OCI-LY1 (cell line): ENCODE data around the gene CIAO3.

Experiments
- H2AFZ ChIP-seq: fragments of 200-600 bp; sonication (generic), shearing (Covaris generic); 2 replicates; pipeline ENCODE4 v1.6.0; 2014; ENCODE audit warnings: antibody characterized with exemption, mild to moderate bottlenecking, low read length
- H3F3A ChIP-seq: fragments of 200-600 bp; sonication (generic), shearing (Covaris generic); 2 replicates; pipeline ENCODE4 v1.6.0; 2014; ENCODE audit warnings: mild to moderate bottlenecking, antibody characterized with exemption, low read length, moderate library complexity; ENCODE audit not compliant: insufficient read depth
- H3K27ac ChIP-seq: fragments of 200-600 bp; sonication (generic); 2 replicates; pipeline ENCODE4 v1.5.1; 2014; ENCODE audit warnings: low read length, mixed run types, mild to moderate bottlenecking, low read depth; ENCODE audit not compliant: poor library complexity, severe bottlenecking
- H3K27me3 ChIP-seq: fragments of 200-600 bp; sonication (generic); 2 replicates; pipeline ENCODE4 v1.6.0; 2014; ENCODE audit warnings: antibody characterized with exemption, mild to moderate bottlenecking, low read length, moderate library complexity; ENCODE audit not compliant: insufficient read depth
- H3K36me3 ChIP-seq: fragments of 200-600 bp; sonication (generic); 2 replicates; pipeline ENCODE4 v1.6.1; 2014; ENCODE audit warnings: mild to moderate bottlenecking, antibody characterized with exemption, low read length, moderate library complexity, mixed read lengths; ENCODE audit not compliant: insufficient read depth
- H3K4me1 ChIP-seq: fragments of 200-600 bp; sonication (generic); 2 replicates; pipeline ENCODE4 v1.5.1; 2014; ENCODE audit warnings: mild to moderate bottlenecking, low read length, moderate library complexity; ENCODE audit not compliant: insufficient read depth, severe bottlenecking
- H3K4me2 ChIP-seq: fragments of 200-600 bp; sonication (generic), shearing (Covaris generic); 2 replicates; pipeline ENCODE4 v1.6.1; 2014; ENCODE audit warnings: low read length
- H3K4me3 ChIP-seq: fragments of 200-600 bp; sonication (generic); 2 replicates; pipeline ENCODE4 v1.5.1; 2014; ENCODE audit warnings: low read length, low read depth, mild to moderate bottlenecking, mixed read lengths; ENCODE audit not compliant: poor library complexity, severe bottlenecking
- H3K79me2 ChIP-seq: fragments of 200-600 bp; shearing (Covaris generic); 2 replicates; pipeline ENCODE4 v1.6.1; 2016; ENCODE audit warnings: mixed run types, low read length, mixed read lengths; ENCODE audit not compliant: insufficient read depth
- H3K9ac ChIP-seq: fragments of 200-600 bp; sonication (generic), shearing (Covaris generic); 2 replicates; pipeline ENCODE4 v1.6.1; 2014; ENCODE audit warnings: mild to moderate bottlenecking, low read length, mixed read lengths
- H3K9me2 ChIP-seq: fragments of 200-600 bp; sonication (generic), shearing (Covaris generic); 2 replicates; pipeline ENCODE4 v1.6.1; 2014; ENCODE audit warnings: low read depth, mild to moderate bottlenecking, low read length, mixed read lengths
- H3K9me3 ChIP-seq: fragments of 200-600 bp; shearing (Covaris generic); 2 replicates; pipeline ENCODE4 v1.6.1; 2014; ENCODE audit warnings: low read length, mixed read lengths
- H4K20me1 ChIP-seq: fragments of 200-600 bp; sonication (generic), shearing (Covaris generic); 2 replicates; pipeline ENCODE4 v1.6.0; 2016; ENCODE audit warnings: mild to moderate bottlenecking, low read length; ENCODE audit not compliant: insufficient read depth
- EZH2 ChIP-seq: fragments of 200-600 bp; sonication (generic), shearing (Covaris generic); IDR thresholded peaks from 2 replicates; pipeline ENCODE4 v1.8.0; 2017; ENCODE audit warnings: borderline replicate concordance, mixed run types, mild to moderate bottlenecking, antibody characterized with exemption, low read length, moderate library complexity, mixed read lengths
- TF ChIP-seq, protein P1 (sequence below): fragments of 200-600 bp; sonication (generic), shearing (Covaris generic); IDR thresholded peaks from 2 replicates; pipeline ENCODE4 v1.5.1; 2017; ENCODE audit warnings: mild to moderate bottlenecking, antibody characterized with exemption, low read length, moderate library complexity, mixed read lengths

CIAO3 gene

DNA sequence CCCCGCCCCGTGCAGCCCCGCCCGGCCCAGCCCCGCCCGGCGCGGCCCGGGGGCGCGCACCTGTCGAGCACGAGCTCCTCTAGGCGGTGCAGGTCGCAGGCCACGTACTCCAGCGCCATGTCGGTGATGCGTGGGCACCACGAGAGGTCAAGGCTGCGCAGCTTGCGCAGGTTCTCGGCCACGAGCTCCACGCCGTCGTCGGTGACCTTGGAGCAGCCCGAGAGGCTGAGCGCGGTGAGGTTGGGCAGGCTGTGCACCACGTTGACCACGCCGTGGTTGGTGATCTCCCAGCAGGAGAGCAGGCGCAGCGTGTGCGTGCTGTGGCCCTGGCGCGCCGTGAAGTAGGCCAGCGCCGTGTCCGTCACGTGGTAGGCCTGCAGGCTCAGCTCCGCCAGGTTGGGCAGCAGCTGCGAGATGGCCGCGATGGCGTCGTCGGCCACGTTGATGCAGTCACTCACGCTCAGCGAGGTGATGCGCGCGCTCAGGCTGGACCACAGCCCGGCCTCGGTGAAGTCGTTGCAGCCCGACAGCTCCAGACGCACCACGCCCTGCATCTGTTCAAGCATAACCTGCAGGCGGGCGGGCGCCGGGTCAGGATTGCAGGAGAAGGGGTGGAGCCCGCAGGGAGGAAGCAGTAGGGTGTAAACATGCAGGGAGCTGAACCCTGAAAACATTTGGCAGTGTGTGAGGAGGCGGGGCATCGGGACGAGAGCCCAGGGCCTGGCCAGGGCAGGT is 45.3 kb downstream of the CIAO3 start:
- no peak overlapping the region for H3K27ac ChIP-seq
- H4K20me1 ChIP-seq = no peaks in the 10 kb centered on the region
- peak overlapping the region; percentile 67; the same call in 1 of the 2 replicates for H3K9ac ChIP-seq
- H3K4me2 ChIP-seq = peak overlapping the region; percentile 86
- no peak overlapping the region for H2AFZ ChIP-seq
- TF ChIP-seq EZH2 = no peak
- TF ChIP-seq, protein P1, sequence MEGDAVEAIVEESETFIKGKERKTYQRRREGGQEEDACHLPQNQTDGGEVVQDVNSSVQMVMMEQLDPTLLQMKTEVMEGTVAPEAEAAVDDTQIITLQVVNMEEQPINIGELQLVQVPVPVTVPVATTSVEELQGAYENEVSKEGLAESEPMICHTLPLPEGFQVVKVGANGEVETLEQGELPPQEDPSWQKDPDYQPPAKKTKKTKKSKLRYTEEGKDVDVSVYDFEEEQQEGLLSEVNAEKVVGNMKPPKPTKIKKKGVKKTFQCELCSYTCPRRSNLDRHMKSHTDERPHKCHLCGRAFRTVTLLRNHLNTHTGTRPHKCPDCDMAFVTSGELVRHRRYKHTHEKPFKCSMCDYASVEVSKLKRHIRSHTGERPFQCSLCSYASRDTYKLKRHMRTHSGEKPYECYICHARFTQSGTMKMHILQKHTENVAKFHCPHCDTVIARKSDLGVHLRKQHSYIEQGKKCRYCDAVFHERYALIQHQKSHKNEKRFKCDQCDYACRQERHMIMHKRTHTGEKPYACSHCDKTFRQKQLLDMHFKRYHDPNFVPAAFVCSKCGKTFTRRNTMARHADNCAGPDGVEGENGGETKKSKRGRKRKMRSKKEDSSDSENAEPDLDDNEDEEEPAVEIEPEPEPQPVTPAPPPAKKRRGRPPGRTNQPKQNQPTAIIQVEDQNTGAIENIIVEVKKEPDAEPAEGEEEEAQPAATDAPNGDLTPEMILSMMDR = no peak
- no peaks in the 10 kb centered on the region; the same call in 1 of the 2 replicates for H3K27me3 ChIP-seq
- peak overlapping the region; percentile 70 for H3K4me3 ChIP-seq
- no peaks in the 10 kb centered on the region for H3F3A ChIP-seq
- H3K9me3 ChIP-seq = no peaks in the 10 kb centered on the region
- no peaks in the 10 kb centered on the region for H3K36me3 ChIP-seq
- peaks cover 23% of the 10 kb centered on the region for H3K4me1 ChIP-seq
- no peaks in the 10 kb centered on the region for H3K9me2 ChIP-seq
- H3K79me2 ChIP-seq = no peaks in the 10 kb centered on the region

DNA sequence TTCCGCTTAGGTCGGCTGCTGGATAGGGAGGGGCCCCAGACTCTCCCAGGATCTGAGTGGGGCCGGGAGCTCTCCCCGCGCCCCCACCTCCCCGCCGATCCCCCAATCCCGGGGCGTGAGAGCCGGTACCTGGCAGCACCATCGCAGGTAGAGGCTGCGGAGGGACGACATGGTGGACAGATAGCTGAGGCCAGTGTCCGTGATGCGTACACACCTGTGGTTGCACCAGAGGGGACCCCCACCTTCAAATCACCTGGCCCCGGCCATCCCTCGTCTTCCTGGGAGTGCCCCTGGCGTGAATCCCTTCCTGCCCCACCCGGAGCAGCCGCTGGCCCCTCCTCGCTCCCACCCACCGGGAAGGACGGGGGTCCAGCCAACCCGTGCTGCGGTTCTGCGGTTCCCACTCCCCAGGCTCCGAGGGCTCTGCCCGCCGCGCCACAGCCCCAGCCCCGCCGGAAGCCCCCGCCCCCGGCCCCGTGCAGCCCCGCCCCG is 45.9 kb downstream of the CIAO3 start:
- peaks cover 26% of the 10 kb centered on the region for H3K4me1 ChIP-seq
- H3K79me2 ChIP-seq = no peaks in the 10 kb centered on the region
- H3K9me2 ChIP-seq = no peaks in the 10 kb centered on the region
- H3K27ac ChIP-seq = no peak overlapping the region
- H3K9me3 ChIP-seq = no peaks in the 10 kb centered on the region
- H3F3A ChIP-seq = no peaks in the 10 kb centered on the region
- peak overlapping the region; percentile 94 for H3K4me2 ChIP-seq
- H3K27me3 ChIP-seq = no peaks in the 10 kb centered on the region; the same call in 1 of the 2 replicates
- no peak overlapping the region for H2AFZ ChIP-seq
- peak overlapping the region; percentile 67 for H3K9ac ChIP-seq
- no peak for TF ChIP-seq EZH2
- TF ChIP-seq, protein P1 = no peak
- H3K4me3 ChIP-seq = peak overlapping the region; percentile 70
- no peaks in the 10 kb centered on the region for H3K36me3 ChIP-seq
- no peaks in the 10 kb centered on the region for H4K20me1 ChIP-seq

DNA sequence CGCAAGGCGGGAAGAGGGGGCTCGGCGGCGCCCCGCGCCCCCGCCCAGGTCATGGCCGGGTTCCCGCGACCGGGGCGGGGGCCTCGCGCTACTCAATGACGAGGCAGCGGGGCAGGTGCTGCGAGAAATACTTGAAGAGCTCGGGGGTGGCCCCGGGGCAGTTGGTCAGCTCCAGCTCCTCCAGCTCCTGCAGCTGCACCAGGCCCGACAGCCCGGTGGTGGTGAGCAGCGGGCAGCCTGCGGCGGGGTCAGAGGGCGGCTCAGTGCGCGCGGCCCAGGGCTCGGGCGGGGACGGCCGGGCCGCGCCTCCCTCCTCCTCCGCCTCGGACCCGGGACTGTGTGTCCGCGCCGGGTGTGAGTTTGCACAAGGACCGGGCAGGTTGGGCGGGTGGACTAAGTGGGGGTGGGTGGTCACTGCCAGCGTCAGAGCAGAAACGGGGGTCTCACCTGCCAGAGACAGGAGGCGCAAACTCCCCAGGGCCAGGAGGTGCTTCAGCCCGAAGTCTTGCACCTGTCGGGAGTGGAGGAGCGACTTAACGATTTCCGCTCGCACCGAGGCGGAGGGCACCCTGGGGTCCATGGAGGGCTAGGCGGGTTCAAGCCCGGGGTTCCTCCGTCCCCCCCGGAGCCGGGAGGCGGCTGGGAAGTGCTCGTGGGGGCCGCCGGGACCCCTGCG is 46.5 kb downstream of the CIAO3 start:
- H3K79me2 ChIP-seq = no peaks in the 10 kb centered on the region
- TF ChIP-seq, protein P1 = no peak
- TF ChIP-seq EZH2 = no peak
- no peak overlapping the region for H3K27ac ChIP-seq
- no peaks in the 10 kb centered on the region for H3K36me3 ChIP-seq
- no peaks in the 10 kb centered on the region; the same call in 1 of the 2 replicates for H3K27me3 ChIP-seq
- peak overlapping the region; percentile 94 for H3K4me2 ChIP-seq
- H4K20me1 ChIP-seq = no peaks in the 10 kb centered on the region
- peak overlapping the region; percentile 70 for H3K4me3 ChIP-seq
- no peaks in the 10 kb centered on the region for H3K9me3 ChIP-seq
- H2AFZ ChIP-seq = no peak overlapping the region
- no peaks in the 10 kb centered on the region for H3F3A ChIP-seq
- H3K9ac ChIP-seq = peak overlapping the region; percentile 67
- H3K4me1 ChIP-seq = peaks cover 31% of the 10 kb centered on the region
- no peaks in the 10 kb centered on the region for H3K9me2 ChIP-seq
